Esophagus squamous epithelium (tissue), 5 donors: ENCODE results near the gene SLC5A9. TPM values are rescaled to one million over a fixed set of nuclear protein-coding genes. Genes with fewer than 3 reads are reported as not detected.
"Not testable (repeated sequence)": the region's sequence is repeated elsewhere in the genome, so short reads cannot be mapped to it uniquely, and the experiment has no call there.

Experiments used
- DNase-seq: peaks from one replicate; lab custom pipeline; 2025; lab: John Stamatoyannopoulos, UW
- H3K27ac ChIP-seq, 4 donors: fragments of 200-600 bp; sonication (generic); one replicate each; pipeline ENCODE4 v1.5.1; 2016 to 2019; ENCODE audit warnings: mild to moderate bottlenecking in 1 of 4
- H3K27me3 ChIP-seq, 4 donors: fragments of 200-600 bp; sonication (generic); 1 replicate in 3 of 4; 2 replicates in 1 of 4; pipeline versions ENCODE4 v1.5.1 to v1.6.0; 2017 to 2021; ENCODE audit warnings: antibody characterized with exemption in 1 of 4
- H3K36me3 ChIP-seq, 3 donors: fragments of 200-600 bp; sonication (generic); one replicate each; pipeline ENCODE4 v1.5.1; 2016 to 2019
- H3K4me1 ChIP-seq, 3 donors: fragments of 200-600 bp; sonication (generic); one replicate each; pipeline ENCODE4 v1.5.1; 2017 to 2019
- H3K4me3 ChIP-seq, 4 donors: fragments of 200-600 bp; sonication (generic); 1 replicate in 3 of 4; 2 replicates in 1 of 4; pipeline ENCODE4 v1.5.1; 2016 to 2019; ENCODE audit warnings: mild to moderate bottlenecking in 2 of 4, moderate library complexity in 1 of 4
- H3K9me3 ChIP-seq, 3 donors: fragments of 200-600 bp; sonication (generic); one replicate each; pipeline ENCODE4 v1.5.1; 2016 to 2019
- CTCF ChIP-seq, 6 experiments: fragments of 450-650 bp in 4 of 6; fragments of 200-600 bp in 2 of 6; sonication (generic) in 2 of 6; IDR thresholded peaks; one replicate each; pipeline ENCODE4 v1.5.1; 2016 to 2019; ENCODE audit warnings: antibody characterized with exemption in 6 of 6, mild to moderate bottlenecking in 4 of 6, moderate library complexity in 4 of 6
- POLR2A ChIP-seq, 4 donors: fragments of 450-650 bp; IDR thresholded peaks; one replicate each; pipeline ENCODE4 v1.6.1; 2017; ENCODE audit warnings: antibody characterized with exemption in 4 of 4, mild to moderate bottlenecking in 4 of 4, moderate library complexity in 3 of 4
- WGBS, 2 donors: methylation state at CpG; one replicate each; pipeline ENCODE4 v1.1.5; 2018; 5-methylcytosine and 5-hydroxymethylcytosine counted together
- intact Hi-C: fragments of 100-400 bp; cut with DNase I; formaldehyde crosslinking; loops from one replicate; pipeline ENCODE4 v1.15.0; 2022
- total RNA-seq, 4 donors: library from RNA; depleted of rRNA; stranded (reverse); fragments of >200 nt; gene quantifications; one replicate each; pipeline ENCODE4 v1.1.0, GENCODE V29; 2016
- donor health status: DM: yes; HTN: yes; CAD: no.

SLC5A9 gene
- total RNA-seq, 4 donors from 2014 or later = 0.19 to 0.38 TPM; not detected in 2

GRCh38 chr1:48208652-48209051 is 13.9 kb upstream of the SLC5A9 start:
- intact Hi-C loops = no loop called here
- DNase-seq = no peak
- no peak overlapping the region for H3K4me3 ChIP-seq
- no peaks in the 10 kb centered on the region for H3K27me3 ChIP-seq
- TF ChIP-seq POLR2A (IDR thresholded peaks at IDR 0.05) (no peak), CTCF (IDR thresholded peaks at IDR 0.05) (no peak)
- H3K27ac ChIP-seq = no peak overlapping the region
- H3K9me3 ChIP-seq = no peaks in the 10 kb centered on the region
- H3K36me3 ChIP-seq = no peaks in the 10 kb centered on the region
- WGBS, 2 donors = 60 to 81% methylated on average over 2 to 3 of the region's 4 CpGs
- H3K4me1 ChIP-seq = peaks cover 0 to 17% (median 0%) of the 10 kb centered on the region in 3 donors

GRCh38 chr1:48213462-48213861 is 9.1 kb upstream of the SLC5A9 start:
- H3K9me3 ChIP-seq, intact Hi-C loops, H3K4me3 ChIP-seq, DNase-seq, H3K27me3 ChIP-seq, H3K36me3 ChIP-seq, H3K27ac ChIP-seq: not testable (repeated sequence)
- WGBS, 2 donors = 78 to 82% methylated on average over 8 of the region's 8 CpGs
- peaks cover 9 to 28% (median 10%) of the 10 kb centered on the region in 3 donors for H3K4me1 ChIP-seq

GRCh38 chr1:48214366-48214765 is 8.2 kb upstream of the SLC5A9 start:
- Histone ChIP-seq H3K4me1 (peaks cover 9 to 28% (median 10%) of the 10 kb centered on the region in 3 donors), H3K27ac (peak overlapping the region in 2 of 4 donors; percentile 15 to 21)

GRCh38 chr1:48214820-48215219 is 7.7 kb upstream of the SLC5A9 start:
- H3K27ac ChIP-seq = peak overlapping the region in 3 of 4 donors; percentile 15 to 40 (median 35)
- no peak for DNase-seq
- H3K9me3 ChIP-seq = no peaks in the 10 kb centered on the region
- TF ChIP-seq CTCF (IDR thresholded peaks at IDR 0.05) (no peak), POLR2A (IDR thresholded peaks at IDR 0.05) (no peak)
- peaks cover 9 to 28% (median 10%) of the 10 kb centered on the region in 3 donors for H3K4me1 ChIP-seq
- intact Hi-C loops = no loop called here
- H3K27me3 ChIP-seq = no peaks in the 10 kb centered on the region
- H3K36me3 ChIP-seq = no peaks in the 10 kb centered on the region
- 46 to 54% methylated on average over 3 to 4 of the region's 4 CpGs for WGBS, 2 donors
- no peak overlapping the region for H3K4me3 ChIP-seq

More at GRCh38 chr1:48214366-48214765, 8.2 kb upstream of the SLC5A9 start:
- H3K36me3 ChIP-seq, DNase-seq, H3K4me3 ChIP-seq, H3K27me3 ChIP-seq, H3K9me3 ChIP-seq, intact Hi-C loops: not testable (repeated sequence)
- WGBS, 2 donors = 65 to 66% methylated on average over 6 of the region's 6 CpGs

GRCh38 chr1:48215222-48215621 is 7.3 kb upstream of the SLC5A9 start:
- no peaks in the 10 kb centered on the region for H3K36me3 ChIP-seq
- peaks cover 9 to 28% (median 10%) of the 10 kb centered on the region in 3 donors for H3K4me1 ChIP-seq
- no peak overlapping the region for H3K4me3 ChIP-seq
- H3K27me3 ChIP-seq = no peaks in the 10 kb centered on the region
- TF ChIP-seq POLR2A (IDR thresholded peaks at IDR 0.05) = no peak
- no peak for TF ChIP-seq CTCF (IDR thresholded peaks at IDR 0.05)
- DNase-seq = no peak
- intact Hi-C loops = no loop called here
- WGBS, 2 donors = 11 to 30% methylated on average over 1 of the region's 1 CpG
- no peaks in the 10 kb centered on the region for H3K9me3 ChIP-seq
- H3K27ac ChIP-seq = peak overlapping the region in 3 of 4 donors; percentile 15 to 40 (median 35)

GRCh38 chr1:48215889-48216288 is 6.6 kb upstream of the SLC5A9 start:
- no peak overlapping the region for H3K4me3 ChIP-seq
- intact Hi-C loops = no loop called here
- no peaks in the 10 kb centered on the region for H3K9me3 ChIP-seq
- peaks cover 0 to 1% (median 0%) of the 10 kb centered on the region in 4 donors for H3K27me3 ChIP-seq
- H3K4me1 ChIP-seq = peaks cover 9 to 28% (median 10%) of the 10 kb centered on the region in 3 donors
- H3K27ac ChIP-seq = no peak overlapping the region
- WGBS, 2 donors = 77 to 88% methylated on average over 2 of the region's 2 CpGs
- H3K36me3 ChIP-seq = no peaks in the 10 kb centered on the region
- no peak for DNase-seq
- no peak for TF ChIP-seq POLR2A (IDR thresholded peaks at IDR 0.05)
- no peak for TF ChIP-seq CTCF (IDR thresholded peaks at IDR 0.05)
